ENCODE measurements around the gene MESD. TPM values are rescaled to one million over a fixed set of nuclear protein-coding genes. Genes with fewer than 3 reads are reported as not detected.

The MESD gene
- total and polyA plus RNA-seq, 4 donors = 17.2 to 36.3 (median 27.2) TPM

- Histone ChIP-seq H3K27ac (ENCODE audit: low read depth, low read length) (no peak overlapping the region), H3K4me3 (ENCODE audit: low read depth, low read length) (no peak overlapping the region), H3K27me3 (ENCODE audit: control insufficient read depth, insufficient read depth, low read length) (no peaks in the 10 kb centered on the region), H3K4me1 (ENCODE audit: control insufficient read depth, insufficient read depth, low read length) (no peaks in the 10 kb centered on the region), H3K9me3 (ENCODE audit: control insufficient read depth, insufficient read depth, low read length) (no peaks in the 10 kb centered on the region), H3K36me3 (ENCODE audit: control insufficient read depth, insufficient read depth, low read length) (peaks cover 59% of the 10 kb centered on the region)
- 98% methylated on average over 8 of the region's 8 CpGs for WGBS (ENCODE audit: insufficient coverage)
- DNase-seq (ENCODE audit: low read depth in 4 of 6, low spot score in 6 of 6) = no peak
Measured at GRCh38 chr15:80946576-80946975, 43.0 kb downstream of the MESD start.

GRCh38 chr15:80945605-80946004 is 44.0 kb downstream of the MESD start:
- WGBS (ENCODE audit: insufficient coverage) = 96% methylated on average over 3 of the region's 5 CpGs
- no peaks in the 10 kb centered on the region for H3K27me3 ChIP-seq (ENCODE audit: control insufficient read depth, insufficient read depth, low read length)
- H3K9me3 ChIP-seq (ENCODE audit: control insufficient read depth, insufficient read depth, low read length) = no peaks in the 10 kb centered on the region
- H3K4me3 ChIP-seq (ENCODE audit: low read depth, low read length) = no peak overlapping the region
- DNase-seq (ENCODE audit: low read depth in 4 of 6, low spot score in 6 of 6) = no peak
- no peak overlapping the region for H3K27ac ChIP-seq (ENCODE audit: low read depth, low read length)
- peaks cover 59% of the 10 kb centered on the region for H3K36me3 ChIP-seq (ENCODE audit: control insufficient read depth, insufficient read depth, low read length)
- H3K4me1 ChIP-seq (ENCODE audit: control insufficient read depth, insufficient read depth, low read length) = no peaks in the 10 kb centered on the region

GRCh38 chr15:80944818-80945217 is 44.8 kb downstream of the MESD start:
- Histone ChIP-seq H3K36me3 (ENCODE audit: control insufficient read depth, insufficient read depth, low read length) (peaks cover 52% of the 10 kb centered on the region), H3K27me3 (ENCODE audit: control insufficient read depth, insufficient read depth, low read length) (no peaks in the 10 kb centered on the region), H3K4me3 (ENCODE audit: low read depth, low read length) (no peak overlapping the region), H3K9me3 (ENCODE audit: control insufficient read depth, insufficient read depth, low read length) (no peaks in the 10 kb centered on the region), H3K27ac (ENCODE audit: low read depth, low read length) (no peak overlapping the region), H3K4me1 (ENCODE audit: control insufficient read depth, insufficient read depth, low read length) (no peaks in the 10 kb centered on the region)
- DNase-seq (ENCODE audit: low read depth in 4 of 6, low spot score in 6 of 6) = no peak
- 94% methylated on average over 2 of the region's 3 CpGs for WGBS (ENCODE audit: insufficient coverage)

GRCh38 chr15:80942746-80943565 is 46.7 kb downstream of the MESD start:
- no peak overlapping the region for H3K4me3 ChIP-seq (ENCODE audit: low read depth, low read length)
- no peak overlapping the region for H3K27ac ChIP-seq (ENCODE audit: low read depth, low read length)
- H3K9me3 ChIP-seq (ENCODE audit: control insufficient read depth, insufficient read depth, low read length) = no peaks in the 10 kb centered on the region
- no peaks in the 10 kb centered on the region for H3K27me3 ChIP-seq (ENCODE audit: control insufficient read depth, insufficient read depth, low read length)
- no peak for DNase-seq (ENCODE audit: low read depth in 4 of 6, low spot score in 6 of 6)
- H3K4me1 ChIP-seq (ENCODE audit: control insufficient read depth, insufficient read depth, low read length) = no peaks in the 10 kb centered on the region
- 87% methylated on average over 16 of the region's 16 CpGs for whole genome bisulfite sequencing (ENCODE audit: insufficient coverage)
- H3K36me3 ChIP-seq (ENCODE audit: control insufficient read depth, insufficient read depth, low read length) = peaks cover 34% of the 10 kb centered on the region

- H3K27me3 ChIP-seq (ENCODE audit: control insufficient read depth, insufficient read depth, low read length) = no peaks in the 10 kb centered on the region
- 93% methylated on average over 6 of the region's 7 CpGs for WGBS (ENCODE audit: insufficient coverage)
- H3K36me3 ChIP-seq (ENCODE audit: control insufficient read depth, insufficient read depth, low read length) = peaks cover 34% of the 10 kb centered on the region
- no peaks in the 10 kb centered on the region for H3K9me3 ChIP-seq (ENCODE audit: control insufficient read depth, insufficient read depth, low read length)
- H3K4me3 ChIP-seq (ENCODE audit: low read depth, low read length) = no peak overlapping the region
- no peak overlapping the region for H3K27ac ChIP-seq (ENCODE audit: low read depth, low read length)
- no peaks in the 10 kb centered on the region for H3K4me1 ChIP-seq (ENCODE audit: control insufficient read depth, insufficient read depth, low read length)
- DNase-seq (ENCODE audit: low read depth in 4 of 6, low spot score in 6 of 6) = no peak
Measured at GRCh38 chr15:80942266-80942665, 47.4 kb downstream of the MESD start.

GRCh38 chr15:80940851-80941250 is 48.8 kb downstream of the MESD start:
- no peaks in the 10 kb centered on the region for H3K27me3 ChIP-seq (ENCODE audit: control insufficient read depth, insufficient read depth, low read length)
- no peak overlapping the region for H3K4me3 ChIP-seq (ENCODE audit: low read depth, low read length)
- H3K27ac ChIP-seq (ENCODE audit: low read depth, low read length) = no peak overlapping the region
- 91% methylated on average over 4 of the region's 6 CpGs for WGBS (ENCODE audit: insufficient coverage)
- DNase-seq (ENCODE audit: low read depth in 4 of 6, low spot score in 6 of 6) = no peak
- H3K36me3 ChIP-seq (ENCODE audit: control insufficient read depth, insufficient read depth, low read length) = peaks cover 26% of the 10 kb centered on the region
- H3K9me3 ChIP-seq (ENCODE audit: control insufficient read depth, insufficient read depth, low read length) = no peaks in the 10 kb centered on the region
- no peaks in the 10 kb centered on the region for H3K4me1 ChIP-seq (ENCODE audit: control insufficient read depth, insufficient read depth, low read length)

- peaks cover 24% of the 10 kb centered on the region for H3K36me3 ChIP-seq (ENCODE audit: control insufficient read depth, insufficient read depth, low read length)
- no peaks in the 10 kb centered on the region for H3K27me3 ChIP-seq (ENCODE audit: control insufficient read depth, insufficient read depth, low read length)
- no peak overlapping the region for H3K4me3 ChIP-seq (ENCODE audit: low read depth, low read length)
- H3K27ac ChIP-seq (ENCODE audit: low read depth, low read length) = no peak overlapping the region
- DNase-seq (ENCODE audit: low read depth in 4 of 6, low spot score in 6 of 6) = no peak
- WGBS (ENCODE audit: insufficient coverage) = 89% methylated on average over 4 of the region's 4 CpGs
- H3K4me1 ChIP-seq (ENCODE audit: control insufficient read depth, insufficient read depth, low read length) = no peaks in the 10 kb centered on the region
- H3K9me3 ChIP-seq (ENCODE audit: control insufficient read depth, insufficient read depth, low read length) = no peaks in the 10 kb centered on the region
Measured at GRCh38 chr15:80940331-80940730, 49.3 kb downstream of the MESD start.

- Histone ChIP-seq H3K27me3 (ENCODE audit: control insufficient read depth, insufficient read depth, low read length) (no peaks in the 10 kb centered on the region), H3K9me3 (ENCODE audit: control insufficient read depth, insufficient read depth, low read length) (no peaks in the 10 kb centered on the region), H3K4me1 (ENCODE audit: control insufficient read depth, insufficient read depth, low read length) (no peaks in the 10 kb centered on the region), H3K27ac (ENCODE audit: low read depth, low read length) (no peak overlapping the region), H3K36me3 (ENCODE audit: control insufficient read depth, insufficient read depth, low read length) (peaks cover 16% of the 10 kb centered on the region), H3K4me3 (ENCODE audit: low read depth, low read length) (no peak overlapping the region)
- DNase-seq (ENCODE audit: low read depth in 4 of 6, low spot score in 6 of 6) = no peak
- WGBS (ENCODE audit: insufficient coverage) = no CpG with 5 or more reads among the region's 3 CpGs
Measured at GRCh38 chr15:80939216-80939615, 50.4 kb downstream of the MESD start.

GRCh38 chr15:80937718-80938117 is 51.9 kb downstream of the MESD start:
- H3K36me3 ChIP-seq (ENCODE audit: control insufficient read depth, insufficient read depth, low read length) = peaks cover 7% of the 10 kb centered on the region
- H3K27ac ChIP-seq (ENCODE audit: low read depth, low read length) = no peak overlapping the region
- DNase-seq (ENCODE audit: low read depth in 4 of 6, low spot score in 6 of 6) = no peak
- no peaks in the 10 kb centered on the region for H3K27me3 ChIP-seq (ENCODE audit: control insufficient read depth, insufficient read depth, low read length)
- H3K4me3 ChIP-seq (ENCODE audit: low read depth, low read length) = no peak overlapping the region
- H3K9me3 ChIP-seq (ENCODE audit: control insufficient read depth, insufficient read depth, low read length) = no peaks in the 10 kb centered on the region
- H3K4me1 ChIP-seq (ENCODE audit: control insufficient read depth, insufficient read depth, low read length) = no peaks in the 10 kb centered on the region
- 97% methylated on average over 12 of the region's 12 CpGs for WGBS (ENCODE audit: insufficient coverage)
